Neural progenitor cell (in vitro differentiated cells): ENCODE data around the gene HEPACAM. TPM values are rescaled to one million over a fixed set of nuclear protein-coding genes. Genes with fewer than 3 reads are reported as not detected.

ENCODE experiments used
- DNase-seq: peaks from one replicate; pipeline ENCODE4 v3.0.0-alpha.2; 2016; ENCODE audit warnings: low spot score
- H2AFZ ChIP-seq: fragments of 200-600 bp; sonication (generic); replicated peaks from 2 replicates; pipeline ENCODE4 v1.6.1; 2016; ENCODE audit warnings: antibody characterized with exemption
- H3F3A ChIP-seq: fragments of 200-600 bp; sonication (generic); 2 replicates; pipeline ENCODE4 v1.6.1; 2016; ENCODE audit warnings: antibody characterized with exemption, low read depth
- H3K27ac ChIP-seq: fragments of 200-600 bp; sonication (generic); 2 replicates; pipeline ENCODE4 v1.5.1; 2016; ENCODE audit warnings: mild to moderate bottlenecking
- H3K27me3 ChIP-seq: fragments of 200-600 bp; sonication (generic); 2 replicates; pipeline ENCODE4 v1.6.1; 2016; ENCODE audit warnings: mild to moderate bottlenecking, moderate library complexity
- H3K36me3 ChIP-seq: fragments of 200-600 bp; sonication (generic); 2 replicates; pipeline ENCODE4 v1.5.1; 2016
- H3K4me1 ChIP-seq: fragments of 200-600 bp; sonication (generic); 2 replicates; pipeline ENCODE4 v1.6.1; 2016; ENCODE audit warnings: mixed run types
- H3K4me2 ChIP-seq: fragments of 200-600 bp; sonication (generic); 2 replicates; pipeline ENCODE4 v1.6.1; 2016
- H3K4me3 ChIP-seq: fragments of 200-600 bp; sonication (generic); 2 replicates; pipeline ENCODE4 v1.5.1; 2016
- H3K79me2 ChIP-seq: fragments of 200-600 bp; sonication (generic); 2 replicates; pipeline ENCODE4 v1.6.1; 2016; ENCODE audit warnings: low read depth
- H3K9ac ChIP-seq: fragments of 200-600 bp; sonication (generic); 2 replicates; pipeline ENCODE4 v1.6.1; 2016
- H3K9me3 ChIP-seq: fragments of 200-600 bp; sonication (generic); 2 replicates; pipeline ENCODE4 v1.5.1; 2016; ENCODE audit warnings: low read depth
- H4K20me1 ChIP-seq: fragments of 200-600 bp; sonication (generic); 2 replicates; pipeline ENCODE4 v1.6.1; 2016; ENCODE audit warnings: low read depth
- H3K27ac Mint-ChIP-seq: 3 replicates; pipeline ENCODE4 v1.8.0; 2021; ENCODE audit warnings: mixed read lengths
- H3K27me3 Mint-ChIP-seq: 2 replicates; pipeline ENCODE4 v1.8.0; 2022; ENCODE audit warnings: low read depth, mild to moderate bottlenecking, inconsistent platforms, moderate library complexity, mixed read lengths; ENCODE audit not compliant: insufficient read depth
- H3K36me3 Mint-ChIP-seq: 3 replicates; pipeline ENCODE4 v1.8.0; 2021; ENCODE audit warnings: mixed read lengths
- H3K4me1 Mint-ChIP-seq: 3 replicates; pipeline ENCODE4 v1.8.0; 2021; ENCODE audit warnings: mixed read lengths
- H3K4me3 Mint-ChIP-seq: 3 replicates; pipeline ENCODE4 v1.8.0; 2021; ENCODE audit warnings: mild to moderate bottlenecking, moderate library complexity, mixed read lengths
- H3K9me3 Mint-ChIP-seq: 3 replicates; pipeline ENCODE4 v1.8.0; 2020; ENCODE audit warnings: mixed read lengths
- EZH2 ChIP-seq: fragments of 200-600 bp; sonication (generic); IDR thresholded peaks from 2 replicates; pipeline ENCODE4 v1.6.1; 2017; ENCODE audit warnings: antibody characterized with exemption, mild to moderate bottlenecking, moderate library complexity
- EZH2phosphoT487 ChIP-seq: fragments of 200-600 bp; sonication (generic); IDR thresholded peaks from 2 replicates; pipeline ENCODE4 v1.6.1; 2017; ENCODE audit warnings: antibody characterized with exemption
- total RNA-seq: library from RNA; depleted of rRNA; stranded (reverse); fragments of >200 nt; gene quantifications from 2 replicates; pipeline ENCODE4 v1.2.3, GENCODE V29; 2015; ENCODE audit warnings: low replicate concordance
- TF ChIP-seq, protein P1 (sequence below): fragments of 200-600 bp; sonication (generic); IDR thresholded peaks from 2 replicates; pipeline ENCODE4 v1.5.1; 2017; ENCODE audit warnings: antibody characterized with exemption, mild to moderate bottlenecking

HEPACAM gene
- total RNA-seq, 1 donor from 2014 or later, result not detected

DNA sequence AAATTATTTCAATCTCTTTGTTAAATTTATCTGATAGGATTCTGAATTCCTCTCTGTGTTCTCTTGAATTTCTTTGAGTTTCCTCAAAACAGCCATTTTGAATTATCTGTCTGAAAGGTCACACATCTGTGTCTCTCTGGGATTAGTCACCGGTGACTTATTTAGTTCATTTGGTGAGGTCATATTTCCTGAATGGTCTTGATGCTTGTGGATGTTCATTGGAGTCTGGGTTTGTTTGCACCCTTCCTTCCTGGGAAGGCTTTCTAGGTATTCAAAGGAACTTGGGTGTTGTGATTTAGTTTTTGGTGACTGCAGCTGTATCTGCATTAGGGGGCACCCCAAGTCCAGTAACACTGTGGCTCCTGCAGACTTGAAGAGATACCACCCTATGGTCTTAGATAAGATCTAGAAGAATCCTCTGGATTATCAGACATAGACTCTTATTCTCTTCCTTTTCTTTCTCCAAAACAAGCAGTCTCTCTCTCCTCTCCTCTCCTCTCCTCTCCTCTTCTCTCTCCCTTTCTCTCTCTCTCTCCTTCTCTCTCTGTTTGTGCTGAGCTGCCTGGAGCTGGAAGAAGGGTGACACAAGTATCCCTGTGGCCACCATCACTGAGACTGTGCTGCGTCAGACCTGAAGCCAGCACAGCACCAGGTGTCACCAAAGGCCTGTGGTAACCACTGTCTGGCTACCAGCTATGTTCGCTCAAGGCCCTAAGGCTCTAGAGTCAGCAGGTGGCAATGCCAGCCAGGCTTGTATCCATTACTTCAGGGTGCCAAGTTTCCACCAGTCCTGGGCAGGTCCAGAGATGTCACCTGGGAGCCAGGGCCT, 20.1 kb downstream of the HEPACAM start:
- H3K27me3 Mint-ChIP-seq, result peaks cover 9% of the 10 kb centered on the region
- peaks cover 13% of the 10 kb centered on the region for H3K4me1 ChIP-seq
- no peak overlapping the region for H3K4me3 ChIP-seq
- H3K4me1 Mint-ChIP-seq, result peaks cover 10% of the 10 kb centered on the region
- TF ChIP-seq EZH2phosphoT487, result no peak
- TF ChIP-seq, protein P1, sequence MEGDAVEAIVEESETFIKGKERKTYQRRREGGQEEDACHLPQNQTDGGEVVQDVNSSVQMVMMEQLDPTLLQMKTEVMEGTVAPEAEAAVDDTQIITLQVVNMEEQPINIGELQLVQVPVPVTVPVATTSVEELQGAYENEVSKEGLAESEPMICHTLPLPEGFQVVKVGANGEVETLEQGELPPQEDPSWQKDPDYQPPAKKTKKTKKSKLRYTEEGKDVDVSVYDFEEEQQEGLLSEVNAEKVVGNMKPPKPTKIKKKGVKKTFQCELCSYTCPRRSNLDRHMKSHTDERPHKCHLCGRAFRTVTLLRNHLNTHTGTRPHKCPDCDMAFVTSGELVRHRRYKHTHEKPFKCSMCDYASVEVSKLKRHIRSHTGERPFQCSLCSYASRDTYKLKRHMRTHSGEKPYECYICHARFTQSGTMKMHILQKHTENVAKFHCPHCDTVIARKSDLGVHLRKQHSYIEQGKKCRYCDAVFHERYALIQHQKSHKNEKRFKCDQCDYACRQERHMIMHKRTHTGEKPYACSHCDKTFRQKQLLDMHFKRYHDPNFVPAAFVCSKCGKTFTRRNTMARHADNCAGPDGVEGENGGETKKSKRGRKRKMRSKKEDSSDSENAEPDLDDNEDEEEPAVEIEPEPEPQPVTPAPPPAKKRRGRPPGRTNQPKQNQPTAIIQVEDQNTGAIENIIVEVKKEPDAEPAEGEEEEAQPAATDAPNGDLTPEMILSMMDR, result no peak
- H3F3A ChIP-seq, result peaks cover 9% of the 10 kb centered on the region
- no peaks in the 10 kb centered on the region for H3K36me3 Mint-ChIP-seq
- H3K4me2 ChIP-seq, result no peak overlapping the region
- no peak overlapping the region for H3K27ac Mint-ChIP-seq
- peaks cover 24% of the 10 kb centered on the region for H3K27me3 ChIP-seq
- no peak for DNase-seq
- H4K20me1 ChIP-seq, result no peaks in the 10 kb centered on the region
- no peaks in the 10 kb centered on the region for H3K36me3 ChIP-seq
- H3K9me3 Mint-ChIP-seq, result peaks cover 25% of the 10 kb centered on the region
- no peaks in the 10 kb centered on the region for H3K79me2 ChIP-seq
- no peaks in the 10 kb centered on the region for H3K9me3 ChIP-seq
- H3K9ac ChIP-seq, result no peak overlapping the region
- H2AFZ ChIP-seq, result no peak overlapping the region
- no peak overlapping the region for H3K27ac ChIP-seq
- H3K4me3 Mint-ChIP-seq, result no peak overlapping the region

DNA sequence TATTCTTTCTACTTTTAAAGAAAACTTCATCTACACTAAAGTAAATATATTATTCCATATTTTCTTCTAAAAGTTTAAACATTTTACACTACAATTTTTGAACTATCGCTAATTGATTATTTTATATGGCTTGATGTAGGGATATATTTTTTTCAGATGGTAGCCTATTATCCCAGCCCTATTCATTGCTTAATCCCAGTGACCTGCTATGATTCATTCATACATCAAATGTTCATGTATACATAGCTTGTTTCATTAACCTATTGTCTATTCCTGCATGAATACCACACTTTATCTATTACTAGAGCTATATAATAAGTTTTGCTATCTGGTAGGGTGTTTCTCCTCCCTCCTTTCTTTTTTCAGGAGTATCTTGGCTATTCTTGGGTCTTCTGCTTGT, 33.2 kb downstream of the HEPACAM start:
- DNase-seq, result no peak
- no peak overlapping the region for H3K27ac ChIP-seq
- no peak overlapping the region for H3K4me2 ChIP-seq
- H3K4me3 ChIP-seq, result no peak overlapping the region
- Mint-ChIP-seq H3K27me3 (peaks cover 2% of the 10 kb centered on the region), H3K4me3 (no peak overlapping the region), H3K36me3 (no peaks in the 10 kb centered on the region), H3K27ac (no peak overlapping the region), H3K4me1 (peaks cover 14% of the 10 kb centered on the region), H3K9me3 (peaks cover 4% of the 10 kb centered on the region)
- TF ChIP-seq EZH2, result no peak
- TF ChIP-seq, protein P1, result no peak
- TF ChIP-seq EZH2phosphoT487, result no peak
- peaks cover 19% of the 10 kb centered on the region for H3K4me1 ChIP-seq
- H3K9ac ChIP-seq, result no peak overlapping the region
- H3K27me3 ChIP-seq, result peaks cover 24% of the 10 kb centered on the region
- H4K20me1 ChIP-seq, result no peaks in the 10 kb centered on the region
- H3K36me3 ChIP-seq, result no peaks in the 10 kb centered on the region
- peaks cover 10% of the 10 kb centered on the region for H3F3A ChIP-seq
- H3K9me3 ChIP-seq, result no peaks in the 10 kb centered on the region
- H2AFZ ChIP-seq, result no peak overlapping the region
- H3K79me2 ChIP-seq, result no peaks in the 10 kb centered on the region

DNA sequence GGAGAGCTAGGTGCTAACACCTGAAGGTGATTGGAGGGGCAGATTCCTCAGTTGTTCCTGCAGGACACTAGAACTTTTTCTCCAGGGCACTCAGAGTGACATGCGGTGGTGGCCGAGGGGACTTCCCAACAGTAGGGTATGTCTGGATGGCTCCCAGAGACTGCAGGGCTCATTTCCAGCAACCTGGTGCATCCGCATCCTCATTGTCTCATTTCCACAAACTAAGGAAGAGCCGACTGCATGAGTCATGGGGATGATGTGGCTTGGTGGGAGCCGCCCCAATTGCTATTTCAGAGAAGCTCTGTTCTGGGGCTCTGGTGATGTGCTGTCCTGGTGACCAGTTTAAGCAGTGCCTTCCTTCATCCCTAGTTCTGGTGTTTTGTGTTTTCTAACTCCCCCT, 35.4 kb downstream of the HEPACAM start:
- Histone ChIP-seq H3K27ac (no peak overlapping the region), H4K20me1 (no peaks in the 10 kb centered on the region), H3K27me3 (peaks cover 24% of the 10 kb centered on the region), H3K9ac (no peak overlapping the region), H2AFZ (no peak overlapping the region), H3K9me3 (no peaks in the 10 kb centered on the region), H3K79me2 (no peaks in the 10 kb centered on the region), H3F3A (peaks cover 10% of the 10 kb centered on the region), H3K36me3 (no peaks in the 10 kb centered on the region), H3K4me3 (no peak overlapping the region), H3K4me1 (peaks cover 22% of the 10 kb centered on the region), H3K4me2 (no peak overlapping the region)
- TF ChIP-seq, protein P1, result no peak
- Mint-ChIP-seq H3K27ac (no peak overlapping the region), H3K4me3 (no peak overlapping the region), H3K27me3 (no peaks in the 10 kb centered on the region), H3K4me1 (peaks cover 19% of the 10 kb centered on the region), H3K9me3 (peaks cover under 1% of the 10 kb centered on the region), H3K36me3 (no peaks in the 10 kb centered on the region)
- DNase-seq, result no peak
